DOHH2 (cell line): ENCODE measurements around the gene TMEM203.

Experiments
- CTCF ChIP-seq: fragments of 200-600 bp; sonication (generic); IDR thresholded peaks from one replicate; pipeline ENCODE4 v1.5.1; 2014; ENCODE audit warnings: antibody characterized with exemption, mild to moderate bottlenecking, low read depth, low read length; ENCODE audit not compliant: poor library complexity, severe bottlenecking
- EZH2phosphoT487 ChIP-seq: fragments of 200-600 bp; sonication (generic); IDR thresholded peaks from 2 replicates; pipeline ENCODE4 v1.6.1; 2017; ENCODE audit warnings: borderline replicate concordance, mild to moderate bottlenecking, antibody characterized with exemption, low read length, moderate library complexity, mixed read lengths

- no peak for TF ChIP-seq EZH2phosphoT487
- no peak for TF ChIP-seq CTCF
These were observed 38.8 kb downstream of the TMEM203 start for GRCh38 chr9:137166380-137167229.
